Testis (tissue), 3 donors: Measurements from ENCODE around the gene ARFGAP3. TPM values are rescaled to one million over a fixed set of nuclear protein-coding genes. Genes with fewer than 3 reads are reported as not detected.
A peak's percentile ranks its signal among the peaks of the same experiment; 100 is the strongest.

Experiments used
- DNase-seq: peaks from one replicate; pipeline ENCODE4 v3.0.0-alpha.2; 2019
- H3K27ac ChIP-seq, 2 donors: fragments of 200-600 bp; sonication (generic); one replicate each; pipeline ENCODE4 v1.5.1; 2019
- H3K27me3 ChIP-seq: fragments of 200-600 bp; sonication (generic); one replicate; pipeline ENCODE4 v1.5.1; 2019
- H3K36me3 ChIP-seq: fragments of 200-600 bp; sonication (generic); one replicate; pipeline ENCODE4 v1.5.1; 2017; ENCODE audit warnings: low read depth; ENCODE audit errors: missing control alignments
- H3K4me1 ChIP-seq: fragments of 200-600 bp; sonication (generic); one replicate; pipeline ENCODE4 v1.5.1; 2019
- H3K4me3 ChIP-seq, 2 donors: fragments of 200-600 bp; sonication (generic); one replicate each; pipeline ENCODE4 v1.5.1; 2017 to 2019
- H3K9me3 ChIP-seq: fragments of 200-600 bp; sonication (generic); one replicate; pipeline ENCODE4 v1.5.1; 2017
- POLR2A ChIP-seq: fragments of 450-650 bp; IDR thresholded peaks from one replicate; pipeline ENCODE4 v1.6.1; 2017; ENCODE audit warnings: antibody characterized with exemption, mild to moderate bottlenecking, moderate library complexity
- WGBS, 2 donors: methylation state at CpG; one replicate each; pipeline ENCODE4 v1.1.5; 2018; 5-methylcytosine and 5-hydroxymethylcytosine counted together
- intact Hi-C: fragments of 100-400 bp; cut with DNase I; formaldehyde crosslinking; loops from one replicate; pipeline ENCODE4 v1.15.1; 2023; ENCODE audit warnings: low total_unique reads
- polyA plus RNA-seq: library from polyadenylated mRNA; stranded (reverse); fragments of 350-450 nt; fragmentation: Illumina TruSeq; extraction: RNeasy Lipid Tissue Mini Kit (QIAGEN cat#74804); gene quantifications from one replicate; pipeline ENCODE4 v1.2.3, GENCODE V29; 2014; ENCODE audit warnings: low read depth, low replicate concordance; ENCODE audit not compliant: insufficient read depth
- total RNA-seq, 2 donors: library from RNA; depleted of rRNA; stranded (reverse); fragments of >200 nt; gene quantifications; one replicate each; pipeline ENCODE4 v1.2.3, GENCODE V29; 2016
- TF ChIP-seq, protein P1 (sequence below), 3 experiments: fragments of 450-650 bp in 2 of 3; fragments of 200-600 bp in 1 of 3; sonication (generic) in 1 of 3; IDR thresholded peaks; one replicate each; pipeline ENCODE4 v1.5.1; 2016 to 2019; ENCODE audit warnings: antibody characterized with exemption in 3 of 3, mild to moderate bottlenecking in 2 of 3, moderate library complexity in 1 of 3

The ARFGAP3 gene
- total and polyA plus RNA-seq, 3 donors from 2014 or later, result 50.2 to 82.9 (median 54.1) TPM

DNA sequence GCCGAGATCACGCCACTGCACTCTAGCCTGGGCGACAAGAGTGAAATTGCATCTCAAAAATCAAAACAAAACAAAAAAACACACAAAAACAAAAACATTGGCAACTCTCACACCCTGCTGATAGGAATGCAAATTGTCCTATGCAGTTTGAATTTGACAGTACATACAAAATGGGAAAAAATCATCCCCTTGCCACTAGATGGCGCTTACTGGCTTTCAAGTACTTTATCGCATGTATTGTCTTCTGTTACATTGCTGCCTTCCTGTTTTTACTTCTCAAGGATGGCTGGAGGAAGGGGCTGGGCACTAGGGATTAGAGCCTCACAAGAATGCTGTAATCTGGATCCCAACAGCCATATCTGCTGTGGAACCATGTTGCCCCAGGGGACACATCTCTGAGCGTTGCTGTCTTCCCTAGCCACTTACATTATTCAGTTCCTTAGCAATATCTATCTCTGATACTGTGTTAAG, 77.0 kb downstream of the ARFGAP3 start:
- intact Hi-C loops, result no loop called here
- H3K27ac ChIP-seq, result no peak overlapping the region

DNA sequence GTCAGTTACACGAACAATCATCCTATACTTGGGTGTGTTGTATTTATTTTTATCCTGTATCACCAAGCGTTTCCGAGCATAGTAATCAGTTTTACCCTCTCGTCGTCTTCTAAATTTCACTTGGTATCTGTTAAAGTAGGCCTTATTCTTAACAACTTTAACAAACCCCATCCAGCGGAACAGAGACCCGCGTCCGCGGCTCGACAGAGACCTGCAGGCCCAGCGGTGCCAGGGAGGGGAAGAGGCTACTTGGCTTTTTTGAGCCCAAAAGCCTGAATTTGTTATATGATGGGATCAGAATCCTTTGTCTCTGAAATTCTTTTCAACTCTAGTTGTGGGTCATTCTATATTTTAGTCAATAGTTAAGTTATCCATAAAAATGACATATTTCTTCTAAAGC, 79.9 kb downstream of the ARFGAP3 start:
- H3K9me3 ChIP-seq, result no peaks in the 10 kb centered on the region
- no peak overlapping the region for H3K27ac ChIP-seq
- WGBS, 2 donors, result 93 to 94% methylated on average over 12 of the region's 12 CpGs
- H3K4me1 ChIP-seq, result peaks cover 8% of the 10 kb centered on the region
- intact Hi-C loops, result no loop called here
- no peaks in the 10 kb centered on the region for H3K27me3 ChIP-seq
- no peaks in the 10 kb centered on the region for H3K36me3 ChIP-seq
- no peak for DNase-seq
- TF ChIP-seq, protein P1, sequence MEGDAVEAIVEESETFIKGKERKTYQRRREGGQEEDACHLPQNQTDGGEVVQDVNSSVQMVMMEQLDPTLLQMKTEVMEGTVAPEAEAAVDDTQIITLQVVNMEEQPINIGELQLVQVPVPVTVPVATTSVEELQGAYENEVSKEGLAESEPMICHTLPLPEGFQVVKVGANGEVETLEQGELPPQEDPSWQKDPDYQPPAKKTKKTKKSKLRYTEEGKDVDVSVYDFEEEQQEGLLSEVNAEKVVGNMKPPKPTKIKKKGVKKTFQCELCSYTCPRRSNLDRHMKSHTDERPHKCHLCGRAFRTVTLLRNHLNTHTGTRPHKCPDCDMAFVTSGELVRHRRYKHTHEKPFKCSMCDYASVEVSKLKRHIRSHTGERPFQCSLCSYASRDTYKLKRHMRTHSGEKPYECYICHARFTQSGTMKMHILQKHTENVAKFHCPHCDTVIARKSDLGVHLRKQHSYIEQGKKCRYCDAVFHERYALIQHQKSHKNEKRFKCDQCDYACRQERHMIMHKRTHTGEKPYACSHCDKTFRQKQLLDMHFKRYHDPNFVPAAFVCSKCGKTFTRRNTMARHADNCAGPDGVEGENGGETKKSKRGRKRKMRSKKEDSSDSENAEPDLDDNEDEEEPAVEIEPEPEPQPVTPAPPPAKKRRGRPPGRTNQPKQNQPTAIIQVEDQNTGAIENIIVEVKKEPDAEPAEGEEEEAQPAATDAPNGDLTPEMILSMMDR (IDR thresholded peaks at IDR 0.05), result no peak
- TF ChIP-seq POLR2A, result no peak
- H3K4me3 ChIP-seq, result no peak overlapping the region

More for the DNA sequence above, 77.0 kb downstream of the ARFGAP3 start:
- no peak overlapping the region for H3K4me3 ChIP-seq
- no peaks in the 10 kb centered on the region for H3K27me3 ChIP-seq
- WGBS, 2 donors, result 22 to 42% methylated on average over 6 of the region's 6 CpGs
- TF ChIP-seq, protein P1 (IDR thresholded peaks at IDR 0.05), result peak; percentile 80 to 88 (median 84)
- no peak for TF ChIP-seq POLR2A
- no peaks in the 10 kb centered on the region for H3K36me3 ChIP-seq
- no peaks in the 10 kb centered on the region for H3K9me3 ChIP-seq
- DNase-seq, result peak; percentile 86
- no peaks in the 10 kb centered on the region for H3K4me1 ChIP-seq

DNA sequence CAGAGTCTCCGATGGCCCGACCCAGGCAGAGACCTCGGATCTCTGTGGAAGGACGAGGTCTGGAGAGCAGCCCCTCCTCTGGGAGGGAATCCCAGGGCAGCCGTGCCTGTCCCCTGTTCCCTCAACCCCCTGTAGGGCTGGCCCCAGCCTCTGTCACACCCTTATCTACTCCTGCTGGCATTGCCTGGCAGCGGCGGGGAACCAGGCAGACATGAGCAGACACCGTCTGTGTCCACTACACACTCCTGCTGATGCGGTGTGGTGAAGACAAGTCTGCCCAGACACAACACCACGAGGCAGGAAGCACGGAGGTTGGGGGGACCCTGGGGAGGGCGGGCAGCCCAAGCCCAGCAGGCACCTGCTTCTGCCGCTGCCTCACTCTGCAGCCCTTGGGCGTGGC, 83.9 kb downstream of the ARFGAP3 start:
- TF ChIP-seq POLR2A, result no peak
- TF ChIP-seq, protein P1 (IDR thresholded peaks at IDR 0.05), result no peak
- Histone ChIP-seq H3K4me1 (peaks cover 13% of the 10 kb centered on the region), H3K27ac (no peak overlapping the region), H3K4me3 (no peak overlapping the region), H3K36me3 (no peaks in the 10 kb centered on the region), H3K9me3 (no peaks in the 10 kb centered on the region), H3K27me3 (no peaks in the 10 kb centered on the region)
- 40 to 58% methylated on average over 12 to 14 of the region's 14 CpGs for WGBS, 2 donors
- intact Hi-C loops, result no loop called here
- DNase-seq, result peak; percentile 26

DNA sequence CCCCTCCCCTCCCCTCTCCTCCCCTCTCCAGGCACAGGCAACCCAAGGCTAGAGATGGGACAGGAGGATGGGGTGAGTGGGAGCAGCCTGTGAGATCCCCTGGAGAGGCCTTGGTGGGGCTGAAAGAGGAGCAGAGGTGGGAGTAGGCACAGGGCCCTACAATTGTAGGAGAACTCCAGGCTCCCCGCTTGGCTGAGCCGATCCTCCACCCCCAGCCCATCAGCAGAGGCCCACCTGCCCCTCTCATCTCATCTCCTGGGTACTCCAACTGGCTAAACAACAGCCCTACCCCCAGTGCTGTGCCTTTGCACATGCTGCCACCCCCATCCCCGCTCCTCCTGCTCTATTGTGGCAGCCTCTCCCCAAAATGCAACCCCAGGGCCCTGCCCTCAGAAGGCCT, 84.4 kb downstream of the ARFGAP3 start:
- 92 to 95% methylated on average over 2 to 3 of the region's 3 CpGs for WGBS, 2 donors
- intact Hi-C loops, result no loop called here

More for the DNA sequence above, 84.4 kb downstream of the ARFGAP3 start:
- no peaks in the 10 kb centered on the region for H3K27me3 ChIP-seq
- H3K4me3 ChIP-seq, result no peak overlapping the region
- no peaks in the 10 kb centered on the region for H3K36me3 ChIP-seq
- H3K27ac ChIP-seq, result no peak overlapping the region
- DNase-seq, result no peak
- no peak for TF ChIP-seq POLR2A
- TF ChIP-seq, protein P1 (IDR thresholded peaks at IDR 0.05), result no peak
- peaks cover 13% of the 10 kb centered on the region for H3K4me1 ChIP-seq
- no peaks in the 10 kb centered on the region for H3K9me3 ChIP-seq
